HG03442 (cell line): ENCODE measurements around the gene VSIG8.

ENCODE experiments used
- ATAC-seq: cut with Tn5 transposase; IDR thresholded peaks from one replicate; pipeline ENCODE4 v1.9.1; 2021; ENCODE audit warnings: mild to moderate bottlenecking, moderate library complexity; ENCODE audit not compliant: unreplicated experiment

VSIG8 gene

DNA sequence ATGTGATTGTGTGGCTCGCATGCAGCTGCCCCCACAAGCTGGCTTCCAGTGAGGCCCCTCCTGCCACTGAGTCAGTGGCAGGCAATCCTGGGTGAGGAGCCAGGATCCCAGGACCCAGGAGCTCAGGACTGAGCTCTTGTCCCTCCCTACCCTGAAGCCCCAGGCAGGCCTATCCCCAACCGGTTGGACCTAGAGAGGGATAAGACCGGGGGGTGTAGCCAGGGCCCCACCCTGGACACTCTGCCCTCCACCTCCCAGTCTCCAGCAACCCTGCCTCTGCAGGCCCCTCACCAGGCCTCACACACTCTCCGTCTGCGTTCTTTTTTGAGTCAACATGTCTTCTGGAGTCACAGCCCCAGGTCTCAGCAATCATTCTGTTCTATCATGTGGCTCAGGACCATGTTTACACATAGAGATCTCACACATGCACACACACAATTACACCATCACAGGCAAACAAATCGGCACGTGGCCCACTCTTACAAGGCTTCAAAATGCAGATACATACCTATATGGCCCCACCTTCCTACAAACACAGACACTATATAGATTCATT, 2.6 kb downstream of the VSIG8 start:
- ATAC-seq = no peak

DNA sequence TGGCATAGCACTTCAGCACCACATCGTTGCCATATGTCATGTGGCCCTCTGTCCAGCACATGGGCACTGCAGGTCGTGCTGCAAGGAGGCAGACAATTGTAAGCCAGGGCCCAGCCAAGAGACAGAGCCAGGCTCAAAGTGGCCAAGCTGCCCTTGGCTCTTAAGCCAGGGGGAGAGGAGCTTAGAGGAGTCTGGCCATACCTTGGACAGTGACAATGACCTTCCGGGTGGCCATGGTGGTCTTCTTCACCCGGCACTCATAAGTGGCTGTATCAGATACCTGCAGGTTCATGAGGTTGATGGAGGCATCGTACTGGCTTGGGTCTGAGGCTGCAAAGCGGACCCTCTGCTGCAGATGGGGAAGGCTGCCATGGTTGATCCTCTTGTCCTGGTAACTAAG, 4.6 kb downstream of the VSIG8 start:
- ATAC-seq = no peak

GRCh38 chr1:159856576-159856975, 5.9 kb downstream of the VSIG8 start:
- no peak for ATAC-seq

- ATAC-seq = no peak
Observed at GRCh38 chr1:159855709-159856108, 6.7 kb downstream of the VSIG8 start.

DNA sequence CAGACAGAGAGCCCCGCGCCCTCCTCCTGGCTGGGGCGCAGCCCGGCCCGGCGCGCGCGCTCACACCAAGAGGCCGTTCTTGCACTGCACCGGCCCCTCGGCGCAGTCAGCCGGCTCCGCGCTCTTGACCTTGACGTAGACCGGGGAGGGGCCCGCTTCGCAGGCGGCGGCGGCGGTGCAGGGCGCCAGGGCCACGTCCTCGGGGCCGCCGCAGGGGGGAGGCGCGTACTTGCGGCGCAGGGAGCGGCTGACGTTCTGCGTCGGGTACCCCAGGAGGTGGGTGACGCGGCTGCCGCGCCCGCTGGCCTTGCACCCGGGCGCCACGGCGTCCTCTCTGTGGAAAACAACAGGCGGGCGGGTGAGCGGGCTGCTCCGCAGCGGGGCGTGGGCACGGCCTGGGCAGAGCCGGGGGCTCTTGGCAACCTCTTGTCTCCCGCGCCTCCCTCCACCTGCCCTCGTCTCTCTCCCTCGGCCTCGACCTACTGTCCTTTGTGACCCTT, 7.7 kb downstream of the VSIG8 start:
- ATAC-seq = peak; percentile 82

DNA sequence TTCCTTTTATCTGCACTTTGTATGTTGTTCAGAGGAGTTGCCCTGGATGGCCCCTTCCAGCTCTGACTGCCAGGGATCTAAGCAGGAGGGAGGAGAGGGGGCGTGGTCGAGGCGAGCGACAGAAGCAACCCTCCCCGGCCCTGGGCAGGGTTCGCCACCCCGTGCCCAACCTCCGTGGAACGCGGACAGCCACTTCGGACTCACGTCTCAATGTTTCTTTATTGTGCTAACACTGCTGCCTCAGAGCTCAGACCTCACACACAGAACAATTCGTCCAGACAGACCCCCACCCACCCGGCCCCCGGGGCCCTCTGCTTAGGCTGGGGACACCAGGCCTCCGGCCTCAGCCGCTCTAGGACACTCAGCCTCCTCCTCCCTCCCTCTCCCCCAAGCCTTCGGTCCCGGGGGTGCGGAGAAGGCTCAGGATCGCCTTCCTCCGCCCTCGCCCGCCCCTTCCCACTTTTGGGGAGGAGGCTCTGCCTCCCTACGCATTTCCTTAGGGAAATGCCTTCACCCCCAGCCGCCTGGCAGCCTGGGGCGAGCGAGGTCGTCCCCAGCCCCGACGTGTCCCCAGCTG, 8.3 kb downstream of the VSIG8 start:
- peak; percentile 8 for ATAC-seq

- ATAC-seq = no peak
Observed at GRCh38 chr1:159853417-159854115, 8.9 kb downstream of the VSIG8 start.

- no peak for ATAC-seq
Observed at GRCh38 chr1:159851407-159851806, 11.1 kb downstream of the VSIG8 start.

GRCh38 chr1:159849626-159850366, 12.7 kb downstream of the VSIG8 start:
- ATAC-seq = no peak

GRCh38 chr1:159848326-159848725, 14.1 kb downstream of the VSIG8 start:
- ATAC-seq = no peak

- ATAC-seq = no peak
Observed at GRCh38 chr1:159847231-159847630, 15.2 kb downstream of the VSIG8 start.

GRCh38 chr1:159845751-159846629, 16.5 kb downstream of the VSIG8 start:
- no peak for ATAC-seq

GRCh38 chr1:159843459-159843858, 19.0 kb downstream of the VSIG8 start:
- ATAC-seq = no peak

DNA sequence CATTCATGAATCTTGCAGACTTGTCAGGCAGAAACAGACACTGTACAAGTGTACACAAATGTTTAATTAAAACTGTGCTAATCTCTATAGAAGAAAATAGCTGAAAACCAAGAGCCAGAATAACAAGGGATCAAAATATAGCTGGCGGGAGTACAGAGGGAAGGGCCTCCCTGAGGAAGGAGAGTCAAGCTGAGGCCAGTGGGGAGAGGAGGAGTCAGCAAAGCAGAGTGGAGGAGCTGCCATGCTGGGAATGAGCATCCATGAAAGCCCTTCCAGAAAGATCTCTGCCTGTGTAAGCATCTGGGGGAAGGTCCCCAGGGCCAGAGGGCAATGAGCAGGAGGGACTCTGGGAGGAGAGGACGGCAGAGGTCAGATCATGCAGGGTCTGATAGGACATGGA, 20.7 kb downstream of the VSIG8 start:
- ATAC-seq = no peak

DNA sequence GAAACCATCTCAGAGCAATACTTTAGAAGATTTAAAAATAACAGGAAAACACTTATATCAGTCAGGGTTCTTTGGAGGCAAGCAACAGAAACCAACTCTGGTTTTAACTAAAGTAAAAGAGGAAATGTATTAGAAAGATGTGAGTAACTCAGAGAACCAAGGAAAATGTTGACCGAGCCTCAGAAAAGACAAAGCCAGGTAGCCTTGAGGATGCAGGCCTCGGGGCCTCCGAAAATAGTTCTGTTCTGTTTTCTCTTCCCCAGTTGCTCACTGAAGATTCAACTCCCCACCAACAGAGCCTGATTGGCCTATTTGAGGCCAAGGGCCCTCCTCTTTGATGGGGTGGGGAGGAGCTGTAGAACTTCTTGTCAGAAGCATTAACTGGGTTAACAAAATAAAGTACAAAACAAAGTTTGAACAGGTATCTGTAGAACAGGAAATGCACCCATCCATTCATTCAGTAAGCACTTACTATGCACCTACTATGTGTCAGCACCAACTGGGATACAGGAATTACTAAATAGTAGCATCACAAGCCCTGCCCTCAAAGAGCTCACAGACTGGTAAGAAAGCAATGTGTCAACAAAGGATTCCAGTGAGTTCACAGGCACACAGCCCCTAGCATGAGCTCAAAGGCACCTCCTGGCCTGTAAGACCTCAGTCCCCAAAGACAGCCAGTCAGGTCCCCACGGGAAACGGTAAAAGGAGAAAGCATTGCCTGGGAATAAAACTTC, 23.2 kb downstream of the VSIG8 start:
- peak; percentile 73 for ATAC-seq

GRCh38 chr1:159838715-159839114, 23.7 kb downstream of the VSIG8 start:
- ATAC-seq = peak; percentile 71

DNA sequence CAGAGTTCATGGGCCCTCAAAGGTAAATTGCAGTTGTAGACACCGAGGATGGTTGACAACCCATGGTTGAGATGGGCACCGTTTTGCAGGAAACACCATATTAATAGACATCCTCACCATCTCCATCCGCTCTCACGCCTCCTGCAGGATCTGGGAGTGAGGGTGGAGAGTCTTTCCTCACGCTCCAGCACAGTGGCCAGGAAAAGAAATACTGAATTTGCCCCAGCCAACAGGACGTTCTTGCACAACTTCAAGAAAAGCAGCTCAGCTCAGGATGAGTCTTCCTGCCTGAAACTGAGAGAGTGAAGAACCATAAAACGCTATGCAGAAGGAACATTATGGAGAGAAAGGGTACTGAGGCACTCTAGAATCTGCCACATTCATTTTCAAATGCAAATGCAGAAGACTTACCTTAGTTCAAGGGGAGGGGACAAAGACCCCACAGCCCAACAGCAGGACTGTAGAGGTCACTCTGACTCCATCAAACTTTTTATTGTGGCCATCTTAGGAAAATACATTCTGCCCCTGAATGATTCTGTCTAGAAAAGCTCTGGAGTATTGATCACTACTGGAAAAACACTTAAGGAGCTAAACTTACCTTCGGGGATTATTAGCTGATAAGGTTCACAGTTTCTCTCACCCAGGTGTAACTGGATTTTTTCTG, 26.5 kb downstream of the VSIG8 start:
- ATAC-seq = no peak

DNA sequence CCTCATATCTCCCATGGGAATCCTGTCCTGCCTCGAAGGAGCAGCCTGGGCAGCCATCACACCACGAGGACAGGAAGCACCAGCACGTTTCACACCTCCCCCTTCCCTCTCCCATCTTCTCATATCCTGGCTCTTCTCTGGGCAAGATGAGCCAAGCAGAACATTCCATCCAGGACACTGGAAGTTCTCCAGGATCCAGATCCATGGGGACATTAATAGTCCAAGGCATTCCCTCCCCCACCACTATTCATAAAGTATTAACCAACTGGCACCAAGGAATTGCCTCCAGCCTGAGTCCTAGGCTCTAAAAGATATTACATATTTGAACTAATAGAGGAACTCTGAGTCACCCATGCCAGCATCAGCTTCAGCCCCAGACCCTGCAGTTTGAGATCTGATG, 27.1 kb downstream of the VSIG8 start:
- no peak for ATAC-seq

DNA sequence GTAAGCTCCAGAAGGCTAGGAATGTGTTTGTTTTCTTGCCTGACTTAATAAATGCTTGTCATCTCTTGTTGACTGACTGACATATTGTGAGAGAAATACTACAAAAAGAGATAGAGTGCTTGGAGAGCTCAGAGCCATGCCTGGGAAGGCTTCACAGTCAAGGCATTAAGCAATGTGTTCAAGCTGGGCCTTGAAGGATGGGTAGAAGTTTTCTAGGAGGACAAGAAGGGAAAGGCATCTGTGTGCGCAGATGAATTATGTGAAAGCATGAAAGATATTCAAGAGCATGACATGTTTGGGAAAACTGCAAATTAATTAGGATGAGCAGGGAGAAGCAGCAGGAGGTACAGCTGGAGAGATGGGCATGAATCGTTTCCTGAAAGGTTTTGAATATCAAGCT, 30.1 kb downstream of the VSIG8 start:
- ATAC-seq = no peak
